Lower lobe of right lung (tissue), 2 donors: ENCODE measurements around the gene DIP2B. TPM values are rescaled to one million over a fixed set of nuclear protein-coding genes. Genes with fewer than 3 reads are reported as not detected.

Experiments
- ATAC-seq, 2 donors: fragments of 200-7000 bp; cut with Tn5 transposase; one replicate each; pipeline ENCODE4 v1.9.1; 2020 to 2022; ENCODE audit warnings: mild to moderate bottlenecking in 2 of 2, moderate library complexity in 2 of 2
- DNase-seq: peaks from one replicate; pipeline ENCODE4 v3.0.0-alpha.2; 2020
- H3K27ac ChIP-seq: fragments of 200-600 bp; one replicate; pipeline ENCODE4 v1.8.0; 2022
- H3K27me3 ChIP-seq: fragments of 200-600 bp; one replicate; pipeline ENCODE4 v1.8.0; 2022; ENCODE audit warnings: low read depth
- H3K36me3 ChIP-seq: fragments of 200-600 bp; one replicate; pipeline ENCODE4 v1.8.0; 2022; ENCODE audit warnings: mild to moderate bottlenecking
- H3K4me1 ChIP-seq: fragments of 200-600 bp; one replicate; pipeline ENCODE4 v1.8.0; 2022
- H3K4me3 ChIP-seq: fragments of 200-600 bp; one replicate; pipeline ENCODE4 v1.8.0; 2022; ENCODE audit warnings: mild to moderate bottlenecking
- H3K9me3 ChIP-seq: fragments of 200-600 bp; one replicate; pipeline ENCODE4 v1.8.0; 2022
- CTCF ChIP-seq: fragments of 200-600 bp; IDR thresholded peaks from one replicate; pipeline ENCODE4 v1.8.0; 2022; ENCODE audit warnings: antibody characterized with exemption, mild to moderate bottlenecking
- intact Hi-C: fragments of 100-400 bp; cut with DNase I; formaldehyde crosslinking; loops from one replicate; pipeline ENCODE4 v1.11.0; 2022
- total RNA-seq: library from RNA; stranded (reverse); fragmentation: NEBNext Ultra II Directional; extraction: Animal tissue kit (Norgen Biotek cat#: 25700); gene quantifications from one replicate; pipeline ENCODE4 v1.2.1, GENCODE V29; 2021
- donor health status: DM: no; HTN: yes; CAD: no; lungs with severe emphysema.

DIP2B gene
- total RNA-seq, 1 donor from 2014 or later, result 32.8 TPM

- H3K4me1 ChIP-seq, result no peaks in the 10 kb centered on the region
- intact Hi-C loops, result no loop called here
- DNase-seq, result no peak
Observed at GRCh38 chr12:50545213-50545612, 40.4 kb downstream of the DIP2B start.

GRCh38 chr12:50545786-50546185, 41.0 kb downstream of the DIP2B start:
- ATAC-seq (no peak), DNase-seq (no peak)
- H3K27ac ChIP-seq, result no peak overlapping the region
- H3K9me3 ChIP-seq, result no peaks in the 10 kb centered on the region
- H3K27me3 ChIP-seq, result no peaks in the 10 kb centered on the region
- H3K4me1 ChIP-seq, result no peaks in the 10 kb centered on the region
- H3K36me3 ChIP-seq, result no peaks in the 10 kb centered on the region
- intact Hi-C loops, result no loop called here
- no peak overlapping the region for H3K4me3 ChIP-seq
- TF ChIP-seq CTCF, result no peak

More at GRCh38 chr12:50545213-50545612, 40.4 kb downstream of the DIP2B start:
- H3K36me3 ChIP-seq, result no peaks in the 10 kb centered on the region
- TF ChIP-seq CTCF, result no peak
- no peak overlapping the region for H3K4me3 ChIP-seq
- no peak for ATAC-seq
- no peaks in the 10 kb centered on the region for H3K9me3 ChIP-seq
- no peaks in the 10 kb centered on the region for H3K27me3 ChIP-seq
- H3K27ac ChIP-seq, result no peak overlapping the region

GRCh38 chr12:50546441-50547318, 41.9 kb downstream of the DIP2B start:
- Histone ChIP-seq H3K27me3 (no peaks in the 10 kb centered on the region), H3K9me3 (no peaks in the 10 kb centered on the region), H3K4me3 (no peak overlapping the region), H3K27ac (no peak overlapping the region), H3K4me1 (no peaks in the 10 kb centered on the region), H3K36me3 (no peaks in the 10 kb centered on the region)
- no peak for ATAC-seq
- DNase-seq, result no peak
- no peak for TF ChIP-seq CTCF
- intact Hi-C loops, result no loop called here

GRCh38 chr12:50547742-50548141, 43.0 kb downstream of the DIP2B start:
- H3K27ac ChIP-seq, result no peak overlapping the region
- TF ChIP-seq CTCF, result no peak
- no peaks in the 10 kb centered on the region for H3K27me3 ChIP-seq
- intact Hi-C loops, result no loop called here
- ATAC-seq (no peak), DNase-seq (no peak)
- no peaks in the 10 kb centered on the region for H3K36me3 ChIP-seq
- no peak overlapping the region for H3K4me3 ChIP-seq
- no peaks in the 10 kb centered on the region for H3K4me1 ChIP-seq
- no peaks in the 10 kb centered on the region for H3K9me3 ChIP-seq

- H3K27ac ChIP-seq, result peak overlapping the region; percentile 1
- H3K4me3 ChIP-seq, result no peak overlapping the region
- DNase-seq (no peak), ATAC-seq (no peak)
- intact Hi-C loops, result no loop called here
- no peaks in the 10 kb centered on the region for H3K36me3 ChIP-seq
- TF ChIP-seq CTCF, result no peak
- no peaks in the 10 kb centered on the region for H3K27me3 ChIP-seq
- H3K4me1 ChIP-seq, result no peaks in the 10 kb centered on the region
- no peaks in the 10 kb centered on the region for H3K9me3 ChIP-seq
Observed at GRCh38 chr12:50549885-50550284, 45.1 kb downstream of the DIP2B start.
